ENCODE results near the gene SAP30.

SAP30 gene

DNA sequence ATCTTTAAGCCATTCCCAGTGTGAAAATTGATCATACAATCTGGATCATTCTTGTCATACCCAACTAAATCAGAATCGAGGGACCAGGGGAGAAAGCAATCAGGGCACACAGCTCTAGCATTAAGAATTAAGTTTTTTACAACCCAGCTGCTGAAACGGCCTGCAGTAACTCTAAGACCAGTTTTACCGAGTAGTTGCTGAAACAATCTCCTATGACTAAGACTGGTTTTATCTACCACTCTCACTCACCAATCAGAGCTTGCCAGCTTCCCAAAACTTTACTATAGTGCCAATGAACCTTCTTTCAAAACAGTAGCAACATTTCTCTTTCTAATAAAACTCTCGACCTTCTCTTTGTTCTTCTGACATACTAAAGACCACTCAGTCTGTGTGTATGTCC lies 2.8 kb upstream of the SAP30 start:
- no peak for DNase-seq

DNA sequence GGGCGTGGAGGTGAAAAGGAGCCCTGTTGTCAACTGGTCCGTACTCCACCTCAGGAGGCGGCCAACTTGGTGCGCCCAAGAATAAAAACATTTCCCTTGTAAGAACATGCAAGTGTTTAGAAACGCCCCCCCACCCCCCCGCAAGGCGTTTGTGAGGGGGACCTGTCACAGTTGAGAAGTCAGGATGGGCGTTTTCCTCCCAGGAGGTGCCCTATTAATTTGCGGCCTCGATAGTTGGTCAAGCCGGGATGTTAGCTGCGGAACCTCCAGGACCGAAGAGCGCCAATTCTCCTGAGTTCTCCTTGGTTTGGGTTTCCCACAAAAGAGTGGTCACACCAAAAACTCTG lies 651 bp upstream of the SAP30 start:
- DNase-seq = peak in 1 of 2 experiments; percentile 37

DNA sequence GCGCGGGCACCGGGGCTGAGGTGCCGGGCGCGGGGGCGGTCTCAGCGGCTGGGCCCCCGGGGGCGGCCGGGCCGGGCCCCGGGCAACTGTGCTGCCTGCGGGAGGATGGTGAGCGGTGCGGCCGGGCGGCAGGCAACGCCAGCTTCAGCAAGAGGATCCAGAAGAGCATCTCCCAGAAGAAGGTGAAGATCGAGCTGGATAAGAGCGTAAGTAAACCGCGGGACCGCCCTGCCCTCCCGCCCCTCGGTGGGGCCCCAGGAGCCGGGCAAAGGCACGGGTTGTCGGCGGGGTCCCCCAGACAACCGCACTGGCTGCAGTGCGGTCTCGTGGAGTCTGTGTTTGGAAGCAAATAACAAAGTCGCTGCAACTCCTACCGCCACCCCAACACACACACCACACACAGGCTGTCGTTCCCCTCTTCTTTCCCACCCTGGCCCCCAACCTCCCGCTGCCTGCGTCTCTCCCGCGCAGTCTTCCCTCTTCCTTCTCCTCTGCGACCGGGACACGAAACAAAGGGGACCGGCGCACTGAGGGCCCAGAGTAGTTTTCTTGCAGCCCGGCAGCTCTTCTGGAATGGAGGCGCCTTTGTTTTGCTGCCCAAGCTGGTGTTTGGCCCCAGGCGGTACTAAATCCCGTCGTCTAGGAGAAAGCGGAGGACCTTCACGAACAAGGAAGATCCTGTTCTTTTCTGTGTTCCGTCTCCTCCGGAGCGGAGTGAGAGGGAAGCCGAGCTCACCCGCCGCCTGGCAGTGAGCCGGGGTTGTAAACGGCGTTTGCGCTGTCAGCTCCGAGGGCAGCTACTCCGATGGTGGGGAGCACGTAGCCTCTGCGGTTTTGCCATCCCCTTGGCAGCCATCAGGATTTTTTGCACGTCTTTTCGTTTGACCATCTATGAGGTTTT lies 788 bp downstream of the SAP30 start:
- DNase-seq = peak; percentile 18 to 45

DNA sequence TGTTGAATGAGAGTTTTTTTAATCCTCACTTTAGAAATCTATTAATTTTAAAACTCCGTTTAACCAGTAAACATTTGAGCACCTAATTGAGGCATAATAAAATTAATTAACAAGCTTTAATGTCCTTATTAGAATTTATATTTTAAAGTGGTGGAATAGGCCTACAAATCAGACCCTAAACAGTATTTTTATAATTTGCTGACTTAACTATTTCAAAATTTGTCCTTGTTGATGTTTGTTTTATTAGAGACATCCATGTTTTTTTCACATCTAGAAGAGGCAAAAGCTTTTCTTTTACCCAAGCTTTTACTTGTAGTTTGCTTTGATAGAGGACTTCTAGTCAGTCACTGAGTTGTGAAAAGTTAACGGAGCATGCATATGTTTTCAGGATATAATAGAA lies 3.8 kb downstream of the SAP30 start:
- DNase-seq = no peak

DNA sequence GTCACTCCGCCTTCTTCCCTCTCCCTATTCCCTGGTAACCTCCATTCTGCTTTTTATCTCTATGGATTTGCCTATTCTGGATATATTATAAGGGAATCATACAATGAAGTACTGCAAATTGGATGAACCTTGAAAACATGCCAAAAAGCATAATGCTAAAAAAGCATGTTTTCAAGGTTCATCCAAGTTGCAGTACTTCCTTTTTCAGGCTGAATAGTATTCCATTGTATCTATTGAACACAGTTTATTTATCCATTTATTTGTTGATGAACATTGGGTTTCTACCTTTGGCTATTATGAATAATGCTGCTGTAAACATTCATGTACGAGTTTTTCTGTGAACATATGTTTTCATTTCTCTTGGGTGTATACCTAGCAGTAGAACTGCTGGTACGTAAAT lies 9.2 kb downstream of the SAP30 start:
- no peak for DNase-seq

DNA sequence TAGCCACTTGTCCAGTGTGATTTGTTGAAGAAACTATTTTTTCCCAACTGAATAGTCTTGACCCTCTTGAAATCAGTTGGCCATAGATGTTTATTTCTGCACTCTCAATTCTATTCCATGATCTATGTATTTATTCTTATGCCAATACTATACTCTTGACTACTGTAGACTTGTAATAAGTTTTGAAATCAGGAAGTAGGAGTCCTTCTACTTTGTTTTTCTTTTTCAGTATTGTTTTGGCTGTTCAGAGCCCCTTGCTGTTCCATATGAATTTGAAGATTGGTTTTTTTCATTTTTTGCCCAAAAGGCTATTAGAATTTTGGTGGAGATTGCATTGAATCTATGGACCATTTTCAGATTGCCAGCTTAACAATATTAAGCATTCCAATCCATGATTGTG lies 10.2 kb downstream of the SAP30 start:
- no peak for DNase-seq

DNA sequence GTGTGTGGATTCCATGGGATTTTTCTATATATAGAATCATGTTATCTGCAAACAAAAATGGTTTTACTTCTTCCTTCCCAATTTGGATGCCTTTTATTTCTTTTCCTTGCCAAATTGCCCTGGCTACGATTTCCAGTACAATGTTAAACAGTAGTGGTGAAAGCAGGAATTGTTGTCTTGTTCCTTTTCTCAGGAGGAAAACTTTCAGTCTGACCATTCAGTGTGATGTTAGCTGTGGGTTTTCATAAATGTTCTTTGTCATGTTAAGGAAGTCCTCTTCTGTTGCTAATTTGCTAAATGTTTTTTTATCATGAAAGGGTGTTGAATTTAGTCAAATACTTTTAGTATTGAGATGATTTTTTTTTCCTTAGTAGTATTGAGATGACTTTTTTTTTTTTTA lies 10.9 kb downstream of the SAP30 start:
- DNase-seq = no peak

DNA sequence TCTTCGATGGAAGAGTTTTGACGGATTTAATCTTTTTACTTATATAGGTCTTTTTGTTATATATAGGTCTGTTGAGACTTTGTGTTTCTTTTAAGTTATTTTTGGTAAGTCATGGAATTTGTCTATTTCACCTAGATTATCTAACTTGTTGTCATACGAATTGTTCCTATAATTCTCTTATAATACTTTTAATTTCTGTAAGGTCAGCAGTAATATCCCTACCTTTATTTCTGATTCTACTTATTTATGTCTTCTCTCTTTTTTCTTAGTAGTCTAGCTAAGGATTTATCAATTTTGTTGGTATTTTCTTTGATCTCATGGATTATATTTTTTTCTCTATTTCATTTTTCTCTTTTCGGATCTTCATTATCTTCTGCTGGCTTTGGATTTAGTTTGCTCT lies 11.6 kb downstream of the SAP30 start:
- DNase-seq = no peak

DNA sequence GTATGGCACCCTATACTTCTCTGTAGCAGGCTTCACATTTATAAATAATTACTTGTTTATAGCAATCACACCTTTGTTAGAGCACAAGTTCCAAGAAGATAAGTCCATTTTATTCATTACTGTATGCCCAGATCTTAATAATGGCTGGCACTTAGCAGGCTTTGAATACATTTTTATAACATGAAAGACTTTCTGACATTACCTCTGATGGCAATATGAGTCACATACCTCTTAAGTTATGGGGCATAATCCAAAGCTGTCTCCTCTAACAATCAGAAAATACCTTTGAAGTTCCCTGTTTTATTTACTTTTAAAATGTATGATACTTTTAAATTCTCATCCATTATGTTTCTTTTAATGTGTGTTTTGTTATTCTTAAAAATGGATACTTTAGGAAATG lies 16.0 kb downstream of the SAP30 start:
- no peak for DNase-seq

DNA sequence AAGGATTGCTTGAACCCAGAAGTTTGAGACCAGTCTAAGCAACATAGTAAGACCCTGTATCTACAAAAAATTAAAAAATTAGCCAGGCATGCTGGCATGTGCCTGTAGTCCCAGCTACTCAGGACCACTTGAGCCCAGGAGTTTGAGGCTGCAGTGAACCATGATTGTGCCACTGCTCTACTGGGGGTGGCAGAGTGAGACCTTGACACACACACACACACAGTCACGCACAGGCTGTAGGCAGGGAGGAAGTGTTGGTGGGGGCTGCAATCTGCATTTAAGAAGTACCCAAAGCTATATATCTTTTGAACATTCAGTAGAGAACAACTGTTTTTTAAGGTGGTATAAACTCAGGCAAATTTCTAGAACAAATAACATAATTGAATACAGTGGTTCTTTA lies 20.9 kb downstream of the SAP30 start:
- DNase-seq = no peak

DNA sequence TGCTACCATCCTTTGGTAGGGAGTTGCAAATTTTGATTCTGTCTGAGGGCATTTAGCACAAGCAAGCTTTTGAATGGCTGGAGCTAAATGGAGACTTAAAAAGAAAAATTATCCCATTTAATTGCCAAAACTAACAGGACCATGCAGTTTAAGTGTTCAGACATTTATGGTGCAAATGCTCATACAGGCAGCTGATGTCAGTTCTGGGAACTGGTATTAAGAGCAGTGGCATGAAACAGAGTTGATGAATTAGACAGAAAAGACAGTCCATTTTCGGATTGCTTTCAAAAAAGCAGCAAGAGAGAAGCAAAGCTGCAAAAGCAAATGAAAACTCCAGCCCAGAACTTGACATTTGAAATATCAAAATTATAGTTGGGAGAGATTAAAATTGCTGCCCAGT lies 26.9 kb downstream of the SAP30 start:
- no peak for DNase-seq

DNA sequence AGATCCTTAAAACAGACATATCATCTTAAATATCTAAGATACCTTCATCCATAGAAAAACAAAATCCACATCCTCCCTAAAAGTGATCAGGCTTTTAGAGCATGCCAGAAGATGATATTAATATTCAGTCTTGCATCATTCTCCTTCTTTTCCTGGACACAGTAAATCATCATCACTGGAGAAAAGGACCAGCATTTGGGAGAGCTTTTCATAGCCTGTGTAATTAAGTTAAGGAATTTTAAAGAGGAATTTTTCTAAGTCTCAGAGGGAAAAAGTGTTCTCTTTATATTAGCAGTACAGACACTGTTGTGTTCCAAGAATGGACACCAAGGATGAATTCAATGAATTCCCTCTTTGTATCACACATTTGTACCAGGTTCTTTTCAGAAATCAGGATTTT lies 27.5 kb downstream of the SAP30 start:
- DNase-seq = no peak

DNA sequence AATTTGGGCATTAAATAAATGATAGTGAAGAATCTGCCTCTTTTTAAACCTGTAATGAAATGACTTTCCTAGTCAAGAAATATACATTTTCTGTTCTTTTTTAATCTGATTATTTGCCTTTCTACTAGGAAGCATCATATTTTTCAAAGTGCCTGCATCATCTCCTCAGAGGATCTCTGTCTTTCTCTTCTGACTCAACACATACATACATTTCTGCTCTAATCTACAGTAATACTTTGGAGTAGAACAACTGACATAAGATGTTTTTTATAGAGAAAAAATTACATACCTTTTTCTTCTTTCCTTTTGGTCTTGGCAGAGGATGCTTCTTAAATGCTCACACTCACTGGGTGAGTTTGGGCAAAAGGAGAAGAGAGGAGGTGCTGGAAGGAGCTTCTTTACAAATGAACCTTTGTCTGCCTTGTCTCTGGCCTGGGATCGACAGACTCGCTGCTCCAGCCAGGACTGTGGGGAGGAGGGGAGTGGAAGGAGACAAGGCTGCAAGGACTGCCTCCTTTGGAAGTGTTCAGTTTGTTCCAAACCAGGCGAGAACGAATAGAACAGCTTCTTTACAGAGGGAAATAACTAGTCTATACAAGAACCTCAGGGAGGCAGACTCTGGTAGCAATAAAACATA lies 28.1 kb downstream of the SAP30 start, which contains the start of gene SCRG1:
Gene SCRG1, minus strand, starts transcription at position 338 of the 637 bp plus-strand sequence. CDS start 7,702 bp downstream, outside the sequence.
- DNase-seq = no peak

DNA sequence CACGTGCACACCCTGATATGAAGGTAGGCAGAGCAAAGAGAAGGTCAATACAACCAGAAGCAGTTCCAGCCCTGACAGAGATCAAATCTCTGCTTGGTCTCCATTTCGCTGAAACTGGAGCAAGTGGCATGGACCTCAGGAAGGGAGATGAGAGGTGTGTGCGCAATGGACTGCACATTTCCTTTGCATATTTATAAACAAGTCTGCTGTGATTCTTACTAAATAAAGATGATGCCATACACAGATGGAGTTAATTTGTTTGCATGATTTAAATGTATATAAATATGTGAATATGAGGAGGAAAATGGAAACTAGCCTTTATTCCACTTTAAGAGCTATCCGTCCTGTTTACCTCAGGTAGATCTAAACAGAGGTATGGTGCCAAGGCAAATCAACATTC lies 30.3 kb downstream of the SAP30 start:
- DNase-seq = no peak

DNA sequence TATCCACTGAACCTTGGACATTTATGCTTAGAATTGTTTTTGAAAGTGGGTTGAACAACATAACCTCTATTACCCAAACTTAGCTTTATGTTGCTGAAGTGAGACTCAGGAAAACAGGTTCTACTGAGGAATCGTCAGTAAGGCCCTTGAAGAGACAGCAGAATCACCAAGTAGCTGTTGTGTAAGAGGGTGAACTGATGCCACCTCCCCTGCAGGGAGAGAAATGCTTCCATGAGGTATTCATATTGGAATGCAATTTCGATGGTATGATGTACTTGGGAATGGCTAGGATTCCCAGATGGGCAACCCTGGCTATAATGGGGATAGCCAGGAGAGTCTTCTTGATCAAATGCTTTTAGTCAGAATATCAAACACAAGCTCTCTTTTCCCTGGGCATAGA lies 32.3 kb downstream of the SAP30 start:
- DNase-seq = no peak

DNA sequence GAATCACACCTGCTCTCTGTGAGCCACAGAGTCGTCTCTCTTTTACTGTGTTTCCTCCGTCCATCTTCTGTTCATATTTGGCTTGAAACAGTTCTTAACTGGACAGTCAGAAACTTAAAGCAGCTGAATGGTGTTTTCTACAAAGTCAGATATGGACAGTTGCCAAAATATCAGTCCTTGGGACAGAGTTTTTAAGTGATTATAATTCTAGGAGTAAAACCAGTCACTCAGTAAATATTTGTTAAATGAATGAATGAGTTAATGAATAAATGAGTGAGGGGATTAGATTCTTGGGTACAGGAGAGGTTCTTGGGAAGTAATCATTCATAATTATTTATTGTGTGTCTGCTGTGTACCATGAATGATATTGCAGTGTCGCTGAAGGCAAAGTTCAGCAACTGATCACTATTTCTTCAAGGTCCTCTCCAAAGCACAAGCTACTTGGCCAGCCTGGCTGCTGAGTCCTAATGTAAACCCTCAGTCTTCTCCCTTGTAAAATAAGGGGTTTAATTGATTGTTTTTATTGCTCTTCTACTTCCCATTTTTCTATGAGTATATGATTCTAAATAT lies 33.6 kb downstream of the SAP30 start:
- no peak for DNase-seq

DNA sequence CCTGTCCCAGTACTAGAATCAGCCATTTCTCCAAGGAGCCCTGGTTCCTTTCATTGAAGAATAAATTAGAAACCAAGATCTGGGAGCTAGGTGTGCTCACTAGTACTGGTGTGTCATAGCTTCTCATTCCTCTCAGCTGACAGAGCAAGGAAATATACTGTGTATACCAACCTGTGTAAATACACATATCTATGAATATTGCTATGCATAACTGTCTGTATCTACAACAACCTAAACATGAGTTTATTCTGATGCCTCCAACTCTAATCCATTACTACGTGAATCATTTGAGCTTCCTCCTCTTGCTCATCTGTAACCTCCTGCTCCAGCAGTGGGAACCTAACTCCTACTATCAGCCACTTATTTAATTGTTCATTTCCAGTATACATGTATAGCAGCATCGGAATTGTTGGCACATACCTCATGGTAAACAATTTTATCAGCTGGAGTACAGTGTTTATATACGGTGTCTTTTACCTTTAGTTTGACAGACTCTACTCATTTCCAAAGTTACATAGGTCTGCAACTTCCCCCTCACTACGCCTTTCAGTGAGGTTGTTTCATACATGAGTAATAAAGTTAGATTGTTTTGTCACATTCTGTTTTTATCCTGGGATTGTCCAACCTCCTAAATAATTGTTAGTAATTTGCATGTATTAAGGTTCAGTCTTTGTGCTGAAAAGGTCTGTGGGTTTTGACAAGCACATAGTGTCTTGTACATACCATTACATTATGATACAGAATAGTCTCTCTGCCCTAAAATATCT lies 35.3 kb downstream of the SAP30 start:
- no peak for DNase-seq

DNA sequence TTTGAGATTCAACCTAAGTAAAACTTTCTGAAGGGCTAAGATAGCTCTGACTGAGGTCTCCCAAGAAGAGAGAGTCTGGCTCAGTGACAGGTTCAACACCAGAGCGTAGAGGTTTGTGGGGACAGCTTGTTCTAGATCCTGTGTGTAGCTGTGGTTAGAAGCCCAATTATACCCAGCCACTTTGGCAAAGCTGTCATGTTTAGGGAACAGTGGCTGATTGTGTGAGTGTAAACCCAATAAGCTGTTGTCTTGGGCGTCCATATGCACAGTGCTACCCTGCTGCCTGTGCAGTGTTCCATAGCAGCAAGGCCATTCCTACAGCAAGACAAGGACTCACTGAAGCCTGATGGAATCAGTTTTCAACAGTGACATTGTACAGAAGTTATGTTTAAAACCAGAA lies 39.3 kb downstream of the SAP30 start:
- DNase-seq = no peak

DNA sequence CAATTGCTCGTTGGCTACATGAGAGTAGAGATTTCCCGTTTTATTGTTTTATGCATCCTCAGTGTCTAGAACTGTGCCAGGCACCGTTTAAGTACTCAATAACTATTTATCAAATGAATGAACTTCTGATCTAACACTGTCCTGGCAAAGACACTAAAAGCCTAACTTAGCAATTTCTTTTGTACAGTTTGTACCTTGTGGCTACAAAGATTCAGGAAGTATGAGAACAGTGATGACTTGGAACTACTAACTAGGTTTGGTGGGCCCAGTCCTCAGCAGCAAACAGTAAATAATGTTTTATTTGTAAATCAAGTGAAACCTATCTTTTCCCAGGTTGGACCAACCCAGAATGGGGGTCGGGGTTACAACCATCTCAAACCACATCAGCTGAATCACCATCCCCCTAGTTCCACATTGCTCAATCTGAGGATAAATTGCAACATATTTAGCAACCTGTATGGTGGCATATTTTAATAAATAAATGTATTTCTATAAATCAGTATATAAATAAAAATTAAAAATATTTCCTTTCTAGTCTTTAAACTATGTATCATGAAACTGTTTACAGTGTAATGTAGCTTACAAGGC lies 40.4 kb downstream of the SAP30 start:
- no peak for DNase-seq

DNA sequence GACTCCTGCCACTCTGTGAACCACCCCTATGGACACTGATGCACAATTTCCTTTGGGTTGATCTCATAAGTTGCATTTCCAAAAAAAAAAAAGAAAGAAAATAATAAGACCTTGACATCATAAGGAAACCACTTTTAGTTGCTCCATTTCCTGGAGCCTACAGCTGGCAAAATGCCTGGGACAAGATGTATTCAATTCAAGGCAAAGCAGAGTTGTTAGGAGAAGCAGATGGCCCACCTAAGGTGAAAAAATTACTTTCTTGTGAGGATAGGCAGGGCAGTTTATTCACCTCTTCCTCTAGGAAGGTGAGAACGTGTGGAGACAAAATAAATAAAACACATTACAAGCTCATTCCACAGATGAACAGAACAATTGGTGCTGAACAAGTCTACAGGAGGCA lies 42.3 kb downstream of the SAP30 start:
- DNase-seq = no peak

DNA sequence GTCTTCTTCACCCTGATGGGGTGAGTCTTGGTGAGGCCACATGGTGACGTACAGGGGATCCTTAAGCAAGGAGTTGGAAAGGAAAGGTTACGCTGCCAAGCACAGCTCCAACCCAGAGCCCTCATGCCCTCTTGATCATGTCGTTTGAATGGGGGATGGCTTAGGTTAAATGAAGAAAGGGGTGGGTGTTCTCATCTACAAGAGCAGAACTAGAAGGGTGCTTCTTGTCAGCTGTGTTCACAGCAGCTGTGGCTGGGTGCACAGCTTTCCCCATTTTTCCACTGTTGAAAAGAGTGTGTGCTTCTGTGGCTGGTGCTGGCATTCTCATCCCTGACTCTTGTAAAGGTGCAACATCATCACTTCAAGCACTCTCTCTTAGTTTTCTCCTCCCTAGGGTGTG lies 43.7 kb downstream of the SAP30 start:
- DNase-seq = no peak

DNA sequence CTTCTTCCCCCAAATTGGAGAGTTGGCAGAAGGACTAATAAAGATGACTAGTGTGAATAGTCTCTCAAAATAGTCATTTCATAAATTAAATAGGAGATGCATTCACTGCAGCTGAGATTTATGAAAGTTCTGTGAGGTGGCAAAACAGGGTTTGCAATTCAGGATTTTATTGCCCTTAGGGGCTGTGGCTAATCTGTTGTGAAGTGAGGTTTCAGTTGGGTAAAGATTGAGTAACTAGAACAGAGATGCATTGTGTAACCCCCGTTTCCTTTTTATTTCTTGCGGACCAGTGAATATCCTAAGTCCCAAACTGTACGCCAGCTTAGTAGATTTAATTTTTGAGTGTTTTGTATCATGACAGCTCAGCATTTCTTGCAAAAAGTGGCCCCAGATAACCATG lies 44.3 kb downstream of the SAP30 start:
- DNase-seq = no peak
